GM19455 (cell line): ENCODE results near the gene SPC24.

Source experiments
- ATAC-seq: cut with Tn5 transposase; IDR thresholded peaks from one replicate; pipeline ENCODE4 v1.9.1; 2021; ENCODE audit not compliant: unreplicated experiment

SPC24 gene, protein sequence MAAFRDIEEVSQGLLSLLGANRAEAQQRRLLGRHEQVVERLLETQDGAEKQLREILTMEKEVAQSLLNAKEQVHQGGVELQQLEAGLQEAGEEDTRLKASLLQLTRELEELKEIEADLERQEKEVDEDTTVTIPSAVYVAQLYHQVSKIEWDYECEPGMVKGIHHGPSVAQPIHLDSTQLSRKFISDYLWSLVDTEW

DNA sequence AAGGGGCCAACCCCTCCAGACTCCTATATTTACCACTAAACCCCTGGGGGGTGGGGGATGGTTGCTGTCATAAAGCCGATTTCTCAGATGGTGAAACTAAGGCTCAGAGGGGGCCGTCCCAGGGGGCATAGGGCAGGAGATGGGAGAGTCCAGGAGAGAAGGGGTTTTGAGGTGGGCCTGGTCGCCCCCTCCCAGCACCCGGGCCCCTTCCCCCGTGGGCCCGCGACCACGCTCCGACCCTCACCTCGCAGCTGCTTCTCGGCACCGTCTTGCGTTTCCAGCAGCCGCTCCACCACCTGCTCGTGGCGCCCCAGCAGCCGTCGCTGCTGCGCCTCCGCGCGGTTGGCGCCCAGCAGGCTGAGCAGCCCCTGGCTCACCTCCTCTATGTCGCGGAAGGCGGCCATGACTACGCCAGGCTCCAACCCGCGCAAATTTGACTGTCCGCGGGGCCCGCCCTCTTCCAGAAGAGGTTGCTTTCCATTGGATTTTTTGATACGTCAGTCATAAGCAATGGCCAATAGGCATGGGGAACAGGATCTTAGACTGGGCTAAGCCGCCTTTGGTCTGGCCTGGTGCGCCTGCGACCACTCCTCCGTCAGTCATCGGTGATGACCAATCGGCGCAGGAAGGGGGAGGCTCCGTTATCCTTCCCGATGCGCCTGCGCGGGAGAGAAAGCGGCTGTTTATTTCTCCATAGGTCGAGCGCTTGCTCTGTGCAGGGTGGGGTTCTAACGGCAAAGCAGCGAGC lies at the start of gene SPC24:
SPC24 (minus strand) TSS at position 410 of the 748 bp plus-strand sequence; CDS start at position 404, 6 bp downstream.
- peak; percentile 92 for ATAC-seq

DNA sequence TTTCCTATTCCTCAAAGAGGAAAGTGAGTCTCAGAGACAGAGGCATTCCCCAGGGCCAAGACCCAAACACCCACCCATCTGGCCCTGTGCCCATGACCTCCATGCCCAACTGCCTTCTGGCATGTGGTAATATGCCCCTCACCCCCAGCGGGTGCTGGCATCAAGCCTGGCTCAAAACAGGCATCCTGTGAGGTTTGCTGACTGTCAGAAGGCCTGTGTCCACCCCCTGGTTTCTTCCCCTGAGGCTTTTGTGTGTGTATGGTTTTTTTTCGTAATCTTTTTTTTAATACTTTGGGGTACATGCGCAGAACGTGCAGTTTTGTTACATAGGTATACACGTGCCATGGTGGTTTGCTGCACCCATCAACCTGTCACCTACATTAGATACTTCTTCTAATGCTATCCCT lies 49.4 kb upstream of the SPC24 start:
- no peak for ATAC-seq

DNA sequence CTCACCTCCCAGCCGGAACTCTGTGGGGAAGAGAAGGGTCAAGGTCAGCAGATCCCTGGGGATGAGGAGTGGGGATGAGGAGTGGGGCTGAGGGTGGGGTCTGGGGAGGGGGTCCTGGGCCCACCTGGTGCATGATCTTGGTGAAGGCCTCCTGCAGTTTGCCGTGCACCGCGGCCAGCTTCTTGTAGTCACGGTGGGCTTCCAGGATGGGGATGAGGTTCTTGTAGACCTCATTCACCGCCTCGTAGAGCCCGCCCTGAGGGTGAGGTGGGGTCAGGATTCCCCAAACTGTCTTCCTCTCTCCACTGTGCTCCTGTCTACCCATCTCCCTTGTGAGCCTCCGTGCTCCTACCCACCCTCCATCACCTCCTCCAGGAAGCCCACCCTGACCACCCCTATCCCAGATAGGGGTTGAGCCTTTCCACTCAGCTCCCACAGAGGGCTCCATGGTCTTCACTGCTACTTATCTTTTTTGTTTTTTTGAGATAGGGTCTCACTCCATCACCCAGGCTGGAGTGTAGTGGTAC lies 48.6 kb upstream of the SPC24 start:
- ATAC-seq = no peak

DNA sequence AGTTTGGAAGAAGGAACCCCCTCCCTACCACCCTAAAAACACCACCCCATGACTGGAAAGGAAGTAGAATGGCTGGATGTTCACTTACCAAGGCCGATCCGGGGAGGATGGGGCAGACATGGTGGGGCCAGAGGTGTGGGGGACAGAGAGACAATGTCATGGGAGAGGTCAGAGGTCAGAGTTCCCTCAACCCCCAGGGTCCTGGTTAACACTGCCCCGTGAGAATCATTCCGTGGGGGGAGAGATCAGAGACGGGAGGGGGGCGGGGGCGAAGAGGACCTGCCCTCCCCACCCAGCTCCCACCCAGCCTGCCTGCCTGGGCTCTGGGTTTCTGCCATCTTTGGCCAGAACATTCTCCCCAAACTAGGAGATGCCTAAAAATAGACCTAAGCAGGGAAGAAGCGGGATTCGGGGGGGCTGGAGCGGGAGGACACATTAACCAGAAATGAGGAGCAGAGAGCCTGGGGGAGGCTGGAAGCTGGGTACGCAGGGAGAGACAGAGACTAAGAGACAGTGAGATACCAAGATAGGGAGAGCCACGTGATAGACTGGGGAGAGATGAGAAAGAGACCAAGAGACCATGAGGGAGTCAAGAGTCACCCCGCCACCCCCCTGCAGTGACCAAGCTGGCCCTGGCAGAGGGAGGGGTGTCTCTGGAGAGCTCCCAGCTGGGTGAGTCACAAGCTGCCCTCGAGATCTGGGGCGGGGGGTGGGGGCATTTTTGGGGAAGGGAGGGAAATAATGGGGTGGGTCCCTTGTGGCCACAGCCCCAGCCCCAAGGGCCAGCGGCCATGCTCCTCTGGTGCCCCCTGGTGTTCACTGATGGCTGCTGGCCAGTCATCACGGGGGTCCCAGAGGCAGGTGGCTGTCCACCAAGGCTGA lies 47.9 kb upstream of the SPC24 start:
- no peak for ATAC-seq

DNA sequence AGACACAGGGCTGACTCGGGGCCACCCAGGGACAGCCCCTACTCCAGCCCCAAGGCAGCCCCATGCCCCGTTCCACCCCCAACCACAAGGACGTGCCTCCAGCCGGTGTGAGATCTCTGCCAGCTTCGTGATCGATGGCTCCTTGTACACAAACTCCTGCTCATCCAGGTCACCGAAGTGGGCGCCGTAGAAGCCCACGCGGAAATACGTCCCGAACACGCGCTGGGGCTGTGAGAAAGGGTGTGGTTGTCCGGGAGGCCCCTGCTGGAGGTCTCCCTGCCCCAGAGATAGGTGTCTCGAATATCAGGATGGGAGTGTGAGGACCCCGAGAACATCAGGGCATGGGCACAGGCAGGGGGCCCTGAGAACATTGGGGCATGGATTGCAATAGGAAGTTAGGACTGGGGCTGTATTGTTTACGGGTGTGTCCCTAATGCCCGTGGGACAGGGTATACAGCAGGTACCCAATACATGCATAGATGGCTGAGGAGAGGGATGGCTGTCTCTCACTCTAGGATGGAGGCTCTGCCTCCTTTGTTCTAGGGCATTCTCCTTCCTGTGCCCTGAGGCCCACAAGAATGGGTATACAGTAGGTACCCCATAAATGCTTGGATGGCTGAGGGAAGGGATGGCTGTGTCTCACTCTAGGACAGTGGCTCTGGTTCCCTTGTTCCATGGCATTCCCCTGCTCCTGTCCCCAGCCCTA lies 47.1 kb upstream of the SPC24 start:
- ATAC-seq = no peak

DNA sequence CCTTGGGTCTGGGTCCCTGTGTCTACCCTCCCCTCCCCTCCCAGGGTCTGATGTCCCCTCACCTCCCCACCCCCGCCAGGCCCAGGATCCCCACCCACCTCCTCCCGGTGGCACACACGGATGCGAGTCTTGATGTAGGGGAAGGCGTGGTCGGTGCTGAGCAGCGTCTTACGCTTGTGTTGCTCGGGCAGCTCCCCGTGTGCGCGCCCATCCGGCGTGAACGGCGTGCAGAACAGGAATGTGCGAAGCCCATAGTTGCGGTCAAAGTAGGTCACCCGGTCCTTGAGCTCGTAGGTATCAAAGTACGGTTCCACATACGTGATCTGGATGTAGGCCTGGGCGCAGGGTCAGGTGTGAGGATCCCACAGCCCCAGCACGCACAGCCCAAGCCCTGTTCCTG lies 46.2 kb upstream of the SPC24 start:
- no peak for ATAC-seq

DNA sequence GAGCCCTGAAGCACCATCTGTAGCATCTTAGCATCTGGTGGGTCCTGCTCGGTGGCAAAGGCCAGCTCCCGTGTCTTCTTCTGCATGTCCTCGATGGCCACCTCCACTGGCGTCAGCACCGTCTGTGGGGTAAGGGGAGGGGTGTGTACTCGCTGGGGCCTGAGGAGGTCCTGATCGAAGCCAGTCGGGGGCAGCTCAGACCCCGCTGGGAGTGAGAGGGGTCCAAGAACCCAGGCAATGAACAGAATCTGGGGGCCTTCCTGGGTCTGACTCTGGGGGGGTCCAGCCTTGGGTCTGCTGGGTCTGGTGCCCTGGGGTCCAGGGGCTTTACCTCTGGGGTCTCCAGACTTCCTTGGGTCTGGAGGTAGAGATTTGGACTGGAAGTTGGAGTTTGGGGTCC lies 45.3 kb upstream of the SPC24 start:
- ATAC-seq = no peak

DNA sequence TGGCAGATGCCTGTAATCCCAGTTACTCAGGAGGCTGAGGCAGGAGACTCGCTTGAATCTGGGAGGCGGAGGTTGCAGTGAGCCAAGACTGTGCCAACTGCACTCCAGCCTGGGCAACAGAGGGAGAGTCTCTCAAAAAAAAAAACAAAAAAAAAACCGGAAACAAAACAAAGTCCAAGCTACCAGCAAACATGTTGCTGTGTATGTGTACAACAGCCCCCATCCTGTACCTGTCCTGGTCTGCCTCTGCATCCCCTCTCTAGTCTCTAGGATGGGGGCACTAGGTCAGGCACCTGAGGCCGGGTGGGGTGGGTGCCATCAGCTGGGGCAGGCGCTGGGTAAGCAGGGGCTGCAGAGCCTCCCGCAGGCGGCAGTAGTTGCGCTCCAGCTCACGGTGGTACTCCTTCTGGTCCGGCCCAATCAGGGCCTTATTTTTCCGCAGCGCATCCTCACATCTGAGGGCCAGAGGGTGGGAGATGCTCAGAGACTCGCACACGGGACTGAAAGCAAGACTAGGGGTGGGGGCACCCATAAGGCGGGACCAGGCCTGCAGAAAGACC lies 44.5 kb upstream of the SPC24 start:
- no peak for ATAC-seq

DNA sequence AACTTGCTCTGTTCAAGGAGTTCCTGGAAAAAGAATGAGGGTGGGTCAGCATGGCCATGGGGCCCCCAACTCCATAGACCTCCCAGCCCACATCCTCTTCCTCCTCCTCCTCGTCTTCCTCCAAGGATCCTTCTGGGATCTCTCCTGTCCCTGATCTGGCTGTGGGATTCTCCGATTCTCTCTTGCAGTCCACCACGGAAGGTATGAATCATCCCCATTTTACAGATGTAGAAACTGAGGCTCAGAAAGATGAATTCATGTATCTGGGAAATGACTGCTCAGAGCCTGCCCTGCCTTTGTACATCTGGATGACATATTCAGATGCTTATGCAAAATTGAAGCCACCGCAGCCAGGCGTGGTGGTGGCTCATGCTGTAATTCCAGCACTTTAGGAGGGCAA lies 43.9 kb upstream of the SPC24 start:
- no peak for ATAC-seq

DNA sequence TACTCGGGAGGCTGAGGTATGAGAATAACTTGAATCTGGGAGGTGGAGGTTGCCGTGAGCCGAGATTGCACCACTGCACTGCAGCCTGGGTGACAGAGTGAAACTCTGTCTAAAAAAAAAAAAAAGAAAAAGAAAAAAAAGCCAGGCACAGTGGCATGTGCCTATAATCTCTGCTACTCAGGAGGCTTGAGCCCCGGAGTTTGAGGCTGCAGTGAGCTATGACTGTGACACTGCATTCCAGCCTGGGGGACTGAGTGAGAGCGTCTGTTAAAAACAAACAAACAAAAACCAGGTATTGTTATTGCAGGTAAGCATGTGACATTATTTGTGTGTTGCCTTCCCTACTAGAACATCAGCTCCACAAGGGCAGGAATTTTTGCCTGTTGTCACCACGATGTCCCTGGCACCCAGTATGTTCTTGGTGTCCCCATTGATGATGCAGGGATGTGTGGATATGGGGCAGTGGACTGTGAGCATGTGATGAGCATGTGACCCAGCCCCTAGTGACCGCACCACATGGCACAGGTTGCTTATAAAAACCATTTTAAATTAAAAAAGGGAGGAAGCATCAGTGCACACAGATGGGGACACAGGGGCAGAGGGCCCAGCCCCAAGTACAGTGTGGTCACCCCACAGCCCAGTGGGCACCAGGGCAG lies 43.3 kb upstream of the SPC24 start:
- ATAC-seq = no peak

DNA sequence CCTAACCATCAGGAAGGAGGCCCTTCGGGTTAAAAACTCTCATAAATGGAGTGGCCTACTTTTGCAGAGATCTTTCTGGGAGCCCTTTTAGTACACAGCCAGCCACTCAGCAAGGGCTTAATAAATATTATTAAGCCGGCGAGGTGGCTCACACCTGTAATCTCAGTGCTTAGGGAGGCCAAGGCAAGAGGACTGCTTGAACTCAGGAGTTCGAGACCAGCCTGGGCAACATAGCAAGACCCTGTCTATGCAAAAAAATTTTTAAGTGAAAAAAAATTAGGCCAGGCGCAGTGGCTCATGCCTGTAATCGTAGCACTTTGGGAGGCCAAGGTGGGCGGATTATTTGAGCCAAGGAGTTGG lies 42.6 kb upstream of the SPC24 start:
- ATAC-seq = no peak

DNA sequence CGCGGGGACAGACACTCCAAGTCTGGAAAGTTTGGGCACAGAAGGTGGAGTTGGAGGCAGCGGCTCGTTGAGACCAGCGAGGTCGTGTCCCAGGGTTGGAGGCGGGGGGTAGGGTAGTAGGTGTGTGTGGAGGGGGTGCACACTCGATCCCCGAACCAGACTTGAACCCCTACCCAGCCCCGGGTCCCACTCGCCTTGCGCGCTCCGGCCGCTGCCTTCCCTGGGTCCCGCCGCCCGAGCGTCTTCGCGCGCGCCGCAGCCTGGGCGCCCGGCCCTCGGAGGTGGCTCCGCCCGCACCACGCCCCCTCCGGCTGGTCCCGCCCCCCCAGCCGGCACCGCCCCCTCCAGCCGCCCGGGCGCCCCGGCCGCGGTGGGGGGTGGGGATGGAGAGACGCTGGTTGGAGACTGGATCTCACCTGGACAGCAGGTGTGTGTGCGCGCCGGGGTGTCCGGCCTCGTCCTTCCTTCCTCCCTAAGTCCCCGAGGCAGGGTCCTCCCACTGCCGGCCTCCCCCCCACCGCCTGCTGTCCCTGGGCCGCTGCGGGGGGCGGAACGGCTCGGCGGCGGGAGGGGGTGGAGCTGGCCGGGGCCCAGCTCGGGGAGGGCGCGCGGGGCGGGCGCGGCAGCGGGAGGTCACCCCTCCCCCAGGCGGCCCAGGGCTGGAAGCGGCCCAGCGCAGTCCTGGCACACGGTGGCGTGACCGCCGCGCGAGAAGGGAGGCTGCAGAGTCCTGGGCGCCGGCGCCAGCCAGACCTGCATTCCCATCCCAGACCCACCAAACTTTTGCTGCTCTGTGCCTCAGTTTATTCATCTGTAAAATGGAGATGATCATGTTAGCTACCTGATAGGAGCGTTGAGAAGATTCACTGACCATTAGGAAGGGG lies 42.0 kb upstream of the SPC24 start, which contains the start of gene KANK2:
KANK2 (minus strand) TSS at position 255 of the 884 bp plus-strand sequence. CDS start 3,034 bp downstream, outside the sequence.
- ATAC-seq = peak; percentile 74

DNA sequence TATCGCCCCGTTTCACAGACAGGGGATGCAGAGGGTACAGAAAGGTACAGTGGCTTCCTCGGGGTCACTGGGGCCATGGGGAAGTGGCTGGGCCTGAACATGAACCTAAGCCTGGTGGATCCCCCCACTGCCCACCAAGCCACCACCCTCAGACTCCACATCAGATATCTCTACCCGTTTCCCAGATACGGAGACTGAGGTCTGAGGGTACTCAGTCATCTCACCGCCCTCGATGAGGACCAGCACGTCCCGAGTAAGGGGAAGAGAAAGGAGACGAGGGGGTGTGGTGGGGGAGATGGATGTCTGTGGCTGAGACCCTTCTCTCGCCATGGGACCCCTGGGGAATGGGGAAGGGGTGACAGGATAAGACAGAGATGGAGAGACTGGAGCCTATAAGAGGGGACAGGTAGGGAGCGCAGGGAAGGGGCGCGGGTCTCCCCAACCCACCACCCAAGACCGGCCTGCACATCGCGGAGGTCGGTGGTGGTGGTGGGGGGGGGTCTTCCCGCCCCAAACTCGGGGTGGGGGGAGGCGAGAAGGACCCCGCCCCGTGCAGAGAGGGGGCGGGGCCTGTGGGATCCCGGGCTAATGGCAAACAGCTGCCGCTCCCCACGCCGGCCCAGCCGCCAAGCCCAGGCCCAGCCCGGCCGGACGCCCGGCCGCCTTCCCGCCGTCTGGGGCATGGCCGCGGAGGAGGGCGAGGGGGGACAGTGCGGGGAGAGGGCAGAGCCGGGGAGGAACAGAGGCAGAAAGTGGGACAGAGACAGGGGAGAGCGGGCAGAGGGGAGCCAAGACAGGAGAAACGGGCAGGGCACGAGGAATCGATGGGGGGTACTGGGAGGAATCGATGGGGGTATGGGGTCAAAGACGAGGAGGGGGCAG lies 41.1 kb upstream of the SPC24 start:
- ATAC-seq = no peak

DNA sequence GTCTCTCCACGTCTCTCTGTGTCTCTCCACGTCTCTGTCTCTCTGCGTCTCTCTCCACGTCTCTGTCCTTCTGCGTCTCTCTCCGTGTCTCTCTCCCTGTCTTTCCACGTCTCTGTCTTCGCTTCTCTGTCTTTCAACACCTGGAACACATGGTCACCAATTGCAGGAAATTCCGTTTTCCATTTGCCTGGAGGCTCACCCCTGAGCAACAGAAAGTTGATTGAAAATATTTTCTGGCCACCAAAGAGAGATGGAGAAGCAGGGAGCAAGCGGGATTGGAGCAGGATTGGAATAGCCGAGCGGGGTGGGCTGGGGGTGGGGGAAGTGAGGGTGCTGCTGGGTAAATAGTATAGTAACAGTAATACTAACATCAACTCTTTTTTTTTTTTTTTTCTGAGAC lies 40.1 kb upstream of the SPC24 start:
- ATAC-seq = no peak

DNA sequence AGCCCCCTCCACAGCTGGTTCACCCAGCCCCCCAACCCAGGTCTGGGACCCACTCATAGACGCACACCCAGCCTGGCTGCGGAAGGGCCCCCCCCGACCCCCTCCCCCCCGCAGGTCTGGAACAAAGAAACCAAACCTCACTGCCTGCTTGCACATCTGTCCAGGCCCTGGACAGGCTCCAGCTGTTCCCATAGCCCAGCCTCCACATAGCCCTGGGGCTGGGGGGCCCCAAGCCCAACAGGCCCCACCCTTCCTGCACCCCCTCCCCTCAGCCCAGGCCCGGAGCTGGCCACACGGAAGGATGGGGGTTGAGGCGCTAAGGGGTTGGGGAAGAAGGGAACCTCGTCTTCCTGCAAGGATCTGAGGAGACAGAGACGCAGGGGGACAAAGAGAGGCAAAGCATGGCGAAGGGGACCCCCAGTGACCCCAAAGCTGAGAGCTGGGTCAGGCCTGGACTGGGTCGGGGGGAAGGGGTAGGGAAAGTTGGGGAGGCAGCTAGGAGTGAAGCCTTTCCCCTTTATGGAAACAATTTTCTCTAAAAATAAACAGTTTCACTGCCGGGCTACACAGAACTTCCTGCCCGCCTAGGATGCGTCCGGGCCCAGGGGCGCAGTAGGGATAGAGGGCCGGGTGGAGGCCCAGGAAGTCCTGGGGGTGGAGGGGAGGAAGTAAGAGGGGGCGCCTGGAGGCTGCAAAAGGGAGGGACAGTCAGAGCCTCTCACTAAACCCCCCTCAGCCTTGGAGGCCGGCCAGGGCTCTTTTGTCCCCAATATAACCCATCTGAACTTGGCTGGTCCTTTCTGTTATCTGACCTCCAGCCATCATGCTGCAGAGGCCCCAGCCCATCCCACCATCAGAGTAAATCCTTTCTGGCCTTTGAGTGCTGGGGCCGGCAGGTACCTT lies 39.3 kb upstream of the SPC24 start:
- no peak for ATAC-seq

DNA sequence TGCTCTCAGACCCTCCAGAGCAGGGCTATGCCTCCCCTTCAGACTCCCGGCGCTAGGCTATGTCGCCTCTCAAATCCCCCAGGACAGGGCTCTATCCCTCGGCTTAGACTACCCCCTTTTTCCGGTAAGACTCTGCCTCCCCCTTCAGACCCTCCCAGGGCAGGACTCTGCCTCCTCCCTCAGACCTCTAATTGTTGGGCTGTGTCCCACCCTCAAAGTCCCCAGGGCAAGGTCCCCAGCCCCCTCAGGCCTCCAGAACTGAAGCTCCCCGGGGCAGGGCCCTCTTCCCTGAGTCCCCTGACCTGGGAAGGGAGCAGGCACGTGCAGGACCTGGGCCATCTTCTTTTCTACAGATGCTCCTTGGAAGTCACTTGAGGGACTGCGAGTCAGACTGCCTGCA lies 38.6 kb upstream of the SPC24 start:
- ATAC-seq = no peak
